ENCODE results near the gene LYRM4.

DNA sequence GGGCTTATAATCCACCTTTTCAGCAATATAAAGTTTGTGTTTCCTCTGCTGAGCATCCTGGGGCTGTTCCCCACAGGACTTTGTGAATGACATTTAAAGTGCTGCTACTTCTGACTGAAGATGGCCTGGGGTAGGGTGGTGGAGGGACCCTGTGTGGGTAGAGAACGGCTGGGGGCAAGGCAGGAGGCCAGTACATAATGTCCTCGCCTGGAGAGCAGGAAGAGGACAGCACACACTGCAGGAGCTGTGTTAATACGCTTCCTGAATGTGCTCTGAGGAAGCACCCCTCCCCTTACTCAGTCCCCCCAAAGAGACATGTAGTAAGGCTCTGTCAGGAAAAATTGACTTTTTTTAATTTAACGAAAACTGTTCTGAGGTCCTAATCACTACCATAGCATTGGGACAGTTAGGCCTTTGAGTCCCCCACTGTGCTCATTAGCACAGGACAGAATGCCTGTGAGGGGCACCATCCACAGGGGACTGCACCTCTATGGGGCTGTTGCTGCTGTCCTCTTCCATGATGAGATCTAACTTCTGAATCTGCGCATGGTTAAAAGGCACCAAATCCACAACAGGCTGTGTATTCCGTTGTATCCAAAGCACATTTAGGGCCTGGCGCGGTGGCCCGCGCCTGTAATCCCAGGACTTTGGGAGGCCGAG lies 68.5 kb downstream of the LYRM4 start:
- TF ChIP-seq, protein P1, sequence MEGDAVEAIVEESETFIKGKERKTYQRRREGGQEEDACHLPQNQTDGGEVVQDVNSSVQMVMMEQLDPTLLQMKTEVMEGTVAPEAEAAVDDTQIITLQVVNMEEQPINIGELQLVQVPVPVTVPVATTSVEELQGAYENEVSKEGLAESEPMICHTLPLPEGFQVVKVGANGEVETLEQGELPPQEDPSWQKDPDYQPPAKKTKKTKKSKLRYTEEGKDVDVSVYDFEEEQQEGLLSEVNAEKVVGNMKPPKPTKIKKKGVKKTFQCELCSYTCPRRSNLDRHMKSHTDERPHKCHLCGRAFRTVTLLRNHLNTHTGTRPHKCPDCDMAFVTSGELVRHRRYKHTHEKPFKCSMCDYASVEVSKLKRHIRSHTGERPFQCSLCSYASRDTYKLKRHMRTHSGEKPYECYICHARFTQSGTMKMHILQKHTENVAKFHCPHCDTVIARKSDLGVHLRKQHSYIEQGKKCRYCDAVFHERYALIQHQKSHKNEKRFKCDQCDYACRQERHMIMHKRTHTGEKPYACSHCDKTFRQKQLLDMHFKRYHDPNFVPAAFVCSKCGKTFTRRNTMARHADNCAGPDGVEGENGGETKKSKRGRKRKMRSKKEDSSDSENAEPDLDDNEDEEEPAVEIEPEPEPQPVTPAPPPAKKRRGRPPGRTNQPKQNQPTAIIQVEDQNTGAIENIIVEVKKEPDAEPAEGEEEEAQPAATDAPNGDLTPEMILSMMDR (IDR thresholded peaks at IDR 0.05; ENCODE audit: low read length) = no peak
- no peak for TF ChIP-seq EZH2 (IDR thresholded peaks at IDR 0.05; ENCODE audit: borderline replicate concordance, low read length)

All from OCI-LY1 (cell line).